NCI-H2029 treated with DMSO at 0.1 percent for 48 hours (cell line): ENCODE measurements around the gene ITPR2.
A peak's percentile ranks its signal among the peaks of the same experiment; 100 is the strongest.
"Not testable (repeated sequence)": the region's sequence is repeated elsewhere in the genome, so short reads cannot be mapped to it uniquely, and the experiment has no call there.

ENCODE experiments used
- DNase-seq: peaks from one replicate; lab custom pipeline; 2025; lab: John Stamatoyannopoulos, UW

ITPR2 gene

DNA sequence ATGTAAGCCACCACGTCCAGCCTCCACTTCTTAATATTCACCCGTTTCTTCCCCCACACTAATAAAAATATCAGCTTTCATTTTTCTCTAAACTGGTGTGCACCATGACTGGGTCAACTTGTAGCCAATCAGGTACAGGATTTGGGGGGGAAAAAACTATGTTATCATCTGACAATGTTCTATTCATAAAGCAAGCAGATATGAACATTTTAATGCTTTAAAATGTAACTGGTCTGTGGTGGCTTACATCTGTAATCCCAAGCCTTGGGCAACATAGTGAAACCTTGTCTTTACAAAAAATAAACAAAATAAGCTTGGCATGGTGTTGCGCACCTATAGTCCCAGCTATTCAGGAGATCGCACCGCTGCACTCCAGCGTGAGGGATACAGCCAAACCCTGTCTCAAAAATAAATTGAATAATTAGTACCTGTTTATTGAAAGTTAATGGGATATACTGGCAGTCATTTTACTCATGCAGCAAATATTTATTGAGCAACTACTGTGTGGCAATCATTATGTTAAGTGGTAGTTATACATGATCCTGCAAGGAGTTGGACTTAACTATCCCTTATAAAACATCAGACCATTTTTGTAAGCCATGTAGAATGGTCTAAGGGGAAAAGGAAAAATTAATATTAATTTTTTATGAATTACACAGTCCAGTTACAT lies 15.3 kb upstream of the ITPR2 start:
- DNase-seq = no peak

DNA sequence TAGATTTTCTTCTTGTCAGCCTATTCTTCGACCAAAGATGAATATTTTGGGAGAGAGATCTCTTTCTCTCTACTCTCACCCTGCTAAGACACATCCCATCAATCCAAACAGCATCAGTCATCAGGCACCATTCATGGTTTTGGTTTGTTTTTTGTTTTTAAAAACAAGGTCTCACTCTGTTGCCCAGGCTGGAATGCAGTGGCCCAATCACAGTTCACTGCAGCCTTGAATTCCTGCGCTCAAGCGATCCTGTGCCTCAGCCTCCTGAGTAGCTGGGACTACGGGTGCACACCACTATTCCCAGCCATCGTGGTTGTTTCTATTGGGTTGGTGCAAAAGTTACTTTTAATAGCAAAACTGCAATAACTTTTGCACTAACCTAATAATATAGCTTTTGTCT lies 14.4 kb upstream of the ITPR2 start:
- no peak for DNase-seq

DNA sequence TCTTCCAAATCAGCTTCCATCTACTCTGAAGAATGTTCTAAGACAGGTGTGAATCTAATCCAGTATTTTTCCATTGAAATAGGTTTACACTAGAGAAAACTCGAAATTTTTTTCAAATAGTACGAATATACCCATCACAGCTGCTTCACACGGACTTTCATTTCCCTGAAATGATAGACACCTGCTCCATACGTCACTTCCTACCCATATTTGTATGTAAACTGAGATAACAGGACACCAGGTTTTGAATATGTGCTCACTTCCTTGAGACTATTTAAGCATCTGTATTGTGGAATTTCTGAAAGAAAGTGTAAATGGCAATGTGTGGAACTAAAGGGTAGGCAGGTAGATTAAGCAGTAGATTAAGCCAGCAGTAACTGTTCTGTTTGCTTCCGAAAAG lies 13.4 kb upstream of the ITPR2 start:
- DNase-seq = no peak

DNA sequence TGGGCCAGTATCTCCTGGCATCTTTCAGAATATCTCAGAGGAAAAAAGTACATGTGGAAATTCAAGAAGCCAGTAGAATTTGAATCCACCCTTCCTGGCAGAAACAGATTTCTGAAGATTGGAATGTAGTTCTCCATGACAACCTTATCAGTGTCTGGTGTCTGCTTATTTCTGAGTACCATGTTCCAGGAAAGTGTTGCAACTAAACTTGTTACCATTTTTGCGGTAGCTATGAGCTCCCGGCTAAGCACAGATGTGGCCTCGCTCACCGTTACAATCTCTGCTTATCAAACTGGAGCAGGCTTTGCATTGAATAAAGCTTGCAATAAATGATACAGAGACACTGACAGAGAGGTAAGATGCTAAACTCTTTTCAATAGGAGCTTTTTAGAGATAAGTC lies 13.0 kb upstream of the ITPR2 start:
- DNase-seq = no peak

DNA sequence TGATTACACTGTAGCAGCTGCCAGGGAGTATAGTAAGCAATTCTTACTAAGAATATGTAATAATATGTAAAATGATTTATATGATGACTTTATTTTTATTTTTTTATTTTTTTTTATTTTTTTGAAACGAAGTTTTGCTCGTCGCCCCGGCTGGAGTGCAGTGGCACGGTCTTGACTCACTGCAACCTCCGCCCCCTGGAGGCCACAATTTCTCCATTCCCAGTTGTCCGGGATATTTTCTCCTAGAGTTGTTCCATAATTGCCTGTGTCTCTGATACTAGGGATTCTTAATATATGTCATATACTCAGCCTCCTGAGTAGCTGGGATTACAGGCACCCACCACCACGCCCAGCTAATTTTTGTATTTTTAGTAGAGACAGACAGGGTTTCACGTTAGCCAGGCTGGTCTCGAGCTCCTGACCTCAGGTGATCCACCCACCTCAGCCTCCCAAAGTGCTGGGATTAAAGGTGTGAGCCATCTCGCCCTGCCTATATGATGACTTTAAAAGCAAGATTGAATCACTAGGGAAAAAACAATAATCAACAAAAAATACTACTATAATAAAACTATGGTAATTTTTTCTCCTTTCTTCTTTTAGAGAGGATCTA lies 12.2 kb upstream of the ITPR2 start:
- no peak for DNase-seq

DNA sequence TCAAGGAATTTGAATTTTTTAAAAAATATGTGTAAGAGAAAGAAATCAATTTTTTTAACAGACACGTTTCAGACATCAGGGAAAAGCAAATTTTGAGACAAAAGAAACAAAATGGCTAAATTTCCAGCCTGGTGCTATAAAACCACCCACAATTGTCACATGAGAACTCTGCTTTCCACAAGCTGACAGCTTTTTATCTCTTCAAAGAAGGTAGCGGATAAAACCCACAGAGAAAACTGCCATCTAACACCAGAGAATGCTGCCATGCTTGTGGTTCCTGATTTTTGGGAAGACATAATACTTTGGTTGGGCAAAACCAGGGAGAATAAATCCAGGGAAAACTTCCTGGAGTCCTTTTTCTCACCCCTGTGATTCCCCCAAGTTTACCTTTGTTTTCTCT lies 10.3 kb upstream of the ITPR2 start:
- no peak for DNase-seq

DNA sequence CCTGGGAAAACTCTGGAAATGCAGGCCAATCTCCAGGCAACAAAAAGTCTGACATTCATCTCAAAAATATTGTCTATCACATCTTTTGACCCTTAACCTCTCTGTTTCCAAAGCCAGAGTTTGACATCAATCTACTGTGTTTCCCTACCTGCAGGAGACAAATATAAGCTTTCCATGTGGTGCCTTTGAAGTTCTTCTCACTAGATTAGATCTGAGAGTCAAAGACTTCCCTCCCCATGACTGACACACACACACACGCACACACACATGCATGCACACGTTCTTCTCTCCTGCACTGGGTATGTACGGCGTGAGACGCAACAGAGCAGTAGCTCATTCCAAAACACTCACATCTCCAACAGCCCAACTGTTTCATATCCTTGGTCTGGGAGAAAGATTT lies 8.1 kb upstream of the ITPR2 start:
- no peak for DNase-seq

DNA sequence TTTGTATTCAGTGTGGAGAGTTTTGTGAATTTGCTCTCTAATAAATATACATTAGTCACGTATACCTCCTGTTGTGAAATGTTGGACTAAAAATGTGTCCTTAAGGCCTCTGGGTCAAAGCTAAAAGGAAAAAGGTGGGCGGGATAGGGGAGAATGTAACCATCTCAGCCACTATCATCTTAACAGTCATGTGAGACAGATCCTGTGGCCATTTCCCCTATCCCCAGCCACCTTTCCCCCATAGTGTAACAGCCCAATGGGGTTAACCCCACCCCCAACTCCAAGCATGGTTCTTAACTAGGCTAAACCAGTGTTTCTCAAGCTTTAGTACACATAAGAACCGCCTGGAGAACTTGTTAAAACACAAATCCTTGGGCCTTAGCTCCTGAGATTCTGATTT lies 6.5 kb upstream of the ITPR2 start:
- DNase-seq = no peak

DNA sequence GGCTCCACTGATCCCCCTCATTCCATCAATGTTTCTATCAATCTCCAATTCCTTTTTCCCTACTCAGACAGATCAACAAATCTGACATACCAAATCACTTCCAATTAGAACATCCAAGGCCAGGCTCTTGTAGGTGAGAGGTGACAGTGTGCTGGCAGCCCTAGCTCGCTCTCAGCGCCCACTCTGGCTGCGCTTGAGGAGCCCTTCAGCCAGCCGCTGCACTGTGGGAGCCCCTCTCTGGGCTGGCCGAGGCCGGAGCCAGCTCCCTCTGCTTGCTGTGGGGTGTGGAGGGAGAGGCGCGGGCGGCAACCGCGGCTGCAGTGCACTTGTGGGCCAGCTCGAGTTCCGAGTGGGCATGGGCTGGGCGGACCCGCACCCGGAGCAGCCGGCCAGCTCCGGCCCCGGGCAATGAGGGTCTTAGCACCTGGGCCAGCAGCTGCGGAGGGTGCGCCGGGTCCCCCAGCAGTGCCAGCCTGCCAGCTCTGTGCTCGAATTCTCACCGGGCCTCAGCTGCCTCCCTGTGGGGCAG lies 6.0 kb upstream of the ITPR2 start:
- no peak for DNase-seq

DNA sequence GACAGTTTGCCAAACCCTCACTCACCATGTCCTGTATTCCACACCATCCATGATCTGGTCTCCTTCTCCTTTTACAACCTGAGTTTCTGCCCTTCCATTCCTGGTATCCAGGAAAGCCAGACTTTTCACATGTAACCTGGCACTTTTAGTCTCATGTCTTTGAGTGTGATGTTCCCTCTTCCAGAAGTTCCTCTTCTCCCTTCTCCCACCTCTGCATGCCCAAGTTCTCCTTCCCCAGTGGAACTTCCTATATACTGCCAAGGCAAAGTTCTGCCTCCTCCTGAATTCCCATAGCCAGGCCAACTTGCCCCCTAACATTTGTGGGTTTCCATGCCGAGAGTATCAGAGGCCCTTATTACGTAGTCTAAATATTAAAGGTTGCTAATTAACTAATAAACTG lies 3.2 kb upstream of the ITPR2 start:
- no peak for DNase-seq

DNA sequence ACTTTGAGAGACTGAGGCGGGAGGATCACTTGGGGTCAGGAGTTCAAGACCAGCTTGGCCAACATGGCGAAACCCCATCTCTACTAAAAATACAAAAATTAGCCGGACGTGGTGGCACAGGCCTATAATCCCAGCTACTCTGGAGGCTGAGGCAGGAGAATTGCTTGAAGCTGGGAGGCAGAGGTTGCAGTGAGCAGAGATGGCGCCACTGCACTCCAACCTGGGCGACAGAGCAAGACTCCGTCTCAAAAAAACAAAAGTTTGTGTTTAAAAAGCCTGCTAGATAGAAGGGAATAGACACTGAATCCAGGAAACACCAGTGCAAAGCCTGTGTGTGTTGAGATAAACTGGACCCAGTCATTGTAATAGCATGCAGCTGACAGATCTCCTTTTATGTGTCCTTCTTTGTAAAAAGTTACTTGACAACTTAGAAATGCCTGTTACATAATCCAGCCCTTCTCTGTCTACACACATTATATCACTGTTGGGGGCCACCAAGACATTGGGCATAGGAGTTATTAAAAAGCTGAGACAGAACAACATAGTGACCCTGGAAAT lies 1.6 kb upstream of the ITPR2 start:
- not testable (repeated sequence) for DNase-seq

DNA sequence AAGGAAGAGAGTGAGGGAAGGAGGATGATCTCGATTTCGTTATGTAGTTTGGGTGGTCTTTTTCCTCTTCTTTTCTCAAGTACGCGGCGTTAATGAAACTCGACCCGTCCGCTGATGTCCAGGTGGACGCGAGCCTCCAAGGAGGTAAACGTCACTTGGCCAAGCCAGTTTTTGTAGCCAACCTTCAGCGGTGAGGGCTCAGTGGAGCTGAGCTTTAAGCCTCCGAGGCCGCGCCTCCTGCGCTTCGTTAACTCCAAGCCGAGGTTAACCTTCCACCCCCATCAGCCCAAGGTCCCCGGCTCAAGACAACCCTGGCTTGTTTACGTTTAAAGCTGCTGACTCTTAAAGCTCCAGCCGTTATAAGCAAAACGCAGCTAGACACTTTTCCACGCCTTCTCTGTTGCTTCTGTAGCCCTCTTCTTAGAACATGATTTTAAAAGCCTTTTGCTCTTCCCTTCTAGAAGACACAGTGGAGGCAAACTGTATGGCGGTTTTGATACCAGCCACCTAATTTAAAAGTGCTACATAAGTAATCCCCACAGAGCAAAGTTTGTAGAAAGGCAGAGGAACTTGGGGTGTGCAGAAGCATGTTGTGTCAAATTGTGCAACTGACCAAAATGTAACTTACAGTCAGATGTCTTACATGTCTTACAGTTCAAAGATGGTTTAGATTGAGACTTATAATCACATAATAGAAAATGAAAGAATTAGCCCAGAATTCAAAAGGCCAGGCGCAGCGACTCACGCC lies 923 bp upstream of the ITPR2 start:
- no peak for DNase-seq

DNA sequence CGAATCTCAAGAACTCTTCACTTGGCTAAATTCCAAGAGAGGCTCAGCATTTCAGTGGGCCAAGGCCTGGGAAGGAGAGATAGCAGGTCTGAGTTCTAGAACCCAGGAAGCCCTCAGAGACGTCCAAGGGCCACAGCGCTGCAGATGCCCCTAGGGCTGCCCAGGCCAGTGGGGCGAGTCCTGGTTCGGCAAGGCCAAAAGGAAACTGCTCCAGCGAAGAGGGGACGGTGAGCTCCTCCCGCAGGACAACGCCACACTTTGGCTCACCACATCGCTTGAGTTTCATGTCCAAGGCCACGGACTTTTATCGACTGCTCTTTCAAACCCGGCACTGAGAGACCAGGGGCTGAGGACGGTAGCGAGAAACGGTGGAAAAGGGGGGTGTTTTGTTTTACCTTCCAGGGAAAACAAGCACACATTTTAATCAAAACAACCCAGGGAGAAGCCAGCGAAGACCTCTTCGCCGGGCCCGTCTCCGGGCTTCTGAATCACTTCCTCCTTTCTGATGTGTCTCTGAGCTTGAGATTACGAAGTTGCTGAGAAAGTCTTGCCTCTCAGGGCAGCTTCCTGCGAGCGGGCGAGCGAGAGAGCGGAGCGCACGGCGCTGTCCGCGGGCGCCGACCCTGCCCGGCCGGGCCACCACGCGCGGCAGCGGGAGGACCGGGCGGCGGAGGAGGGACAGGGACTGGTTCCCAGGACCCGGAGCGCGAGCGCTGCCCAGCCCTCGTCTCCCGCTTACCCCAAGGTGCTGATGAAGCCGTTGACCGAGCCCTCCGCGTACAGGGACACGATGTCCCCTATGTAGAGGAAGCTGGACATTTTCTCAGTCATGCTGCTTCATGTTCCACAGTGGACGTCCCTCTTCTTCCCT lies 808 bp downstream of the ITPR2 start:
- peak; percentile 57 for DNase-seq

DNA sequence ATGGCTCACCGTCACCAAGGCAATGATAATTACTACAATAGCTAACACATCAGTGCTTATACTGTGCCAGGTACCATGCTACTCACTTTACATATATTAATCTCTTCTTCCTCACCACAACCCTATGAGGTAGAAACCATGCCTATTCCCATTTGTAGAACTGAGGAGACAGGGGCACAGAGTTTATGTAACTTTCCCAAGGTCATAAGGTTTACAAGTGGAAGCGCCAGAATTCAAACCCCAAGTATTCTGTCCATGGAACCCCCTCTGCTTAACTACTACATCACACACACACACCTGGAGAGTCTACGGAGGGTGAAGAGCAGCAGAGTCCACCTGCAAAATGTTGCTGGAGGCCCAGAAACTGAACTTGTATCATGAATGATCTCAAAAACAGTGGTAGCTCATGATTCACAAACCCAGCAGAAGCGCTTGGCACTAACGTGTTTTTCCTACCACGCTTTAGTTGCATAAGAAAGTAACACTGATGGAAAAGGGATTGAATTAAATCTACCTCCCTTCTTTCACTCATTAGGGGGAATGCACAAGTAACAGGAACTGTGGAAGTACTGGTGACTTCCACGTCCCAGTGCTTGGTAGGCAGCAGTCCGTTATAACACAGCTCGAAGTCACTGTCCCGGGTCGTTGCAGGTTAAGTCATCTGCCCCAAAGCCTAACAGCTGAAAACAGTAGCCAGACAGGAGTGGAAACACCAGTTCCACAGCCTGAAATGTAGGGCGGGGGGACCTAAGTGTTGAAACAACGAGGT lies 2.0 kb downstream of the ITPR2 start:
- DNase-seq = no peak

DNA sequence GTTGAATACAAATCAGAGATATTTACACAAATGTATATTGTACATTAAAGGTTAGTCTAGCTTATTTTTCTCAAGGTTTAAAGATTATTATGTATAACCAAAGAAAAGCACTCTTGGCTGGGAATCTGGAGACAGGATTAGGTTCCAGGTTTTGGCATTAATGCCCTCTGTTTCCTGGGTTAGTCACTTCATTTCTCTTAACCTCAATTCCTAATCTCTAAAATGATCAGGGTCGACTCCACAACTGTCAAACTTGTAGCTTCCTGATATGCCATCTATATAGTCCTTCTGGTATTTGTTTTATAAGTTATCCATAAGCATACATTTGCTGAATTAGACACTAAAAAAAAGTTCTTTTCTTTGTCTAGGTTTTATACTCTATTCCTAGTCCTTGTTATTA lies 2.6 kb downstream of the ITPR2 start:
- no peak for DNase-seq

DNA sequence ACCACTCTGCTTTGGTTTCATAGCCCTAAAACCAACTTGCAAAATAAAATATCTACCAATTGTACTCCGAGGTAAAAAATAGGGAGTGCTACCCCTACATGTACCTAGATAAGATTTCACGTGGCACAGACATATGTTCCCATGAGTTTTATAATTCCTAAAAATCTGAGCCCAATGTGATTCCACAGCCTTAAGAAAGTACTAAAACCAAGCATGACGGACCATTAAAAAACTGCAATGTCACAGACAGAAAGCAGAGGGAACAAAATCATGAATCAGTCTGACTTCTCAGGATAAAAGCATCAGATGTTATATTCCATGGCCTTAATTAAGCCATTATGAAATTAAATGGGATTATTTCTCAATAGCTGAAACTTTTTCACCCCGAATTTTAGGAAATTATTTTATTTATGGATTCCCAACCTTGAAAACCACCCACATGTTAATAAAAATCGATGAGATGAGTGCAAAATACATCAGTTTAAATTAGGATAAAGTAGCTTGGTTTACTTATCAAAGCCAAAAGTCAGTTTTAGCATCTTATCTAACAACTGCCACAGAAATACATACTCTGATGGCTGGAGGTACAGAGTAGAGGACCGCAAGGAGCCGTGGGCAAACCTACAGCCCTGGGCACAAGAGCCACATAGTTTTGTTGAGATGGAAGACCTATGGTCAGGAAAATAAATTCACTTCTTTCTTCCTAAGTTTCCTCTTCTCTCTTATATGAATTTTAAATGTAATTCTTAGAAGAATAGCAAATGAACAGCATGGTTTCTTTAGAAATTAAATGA lies 4.5 kb downstream of the ITPR2 start:
- DNase-seq = no peak

DNA sequence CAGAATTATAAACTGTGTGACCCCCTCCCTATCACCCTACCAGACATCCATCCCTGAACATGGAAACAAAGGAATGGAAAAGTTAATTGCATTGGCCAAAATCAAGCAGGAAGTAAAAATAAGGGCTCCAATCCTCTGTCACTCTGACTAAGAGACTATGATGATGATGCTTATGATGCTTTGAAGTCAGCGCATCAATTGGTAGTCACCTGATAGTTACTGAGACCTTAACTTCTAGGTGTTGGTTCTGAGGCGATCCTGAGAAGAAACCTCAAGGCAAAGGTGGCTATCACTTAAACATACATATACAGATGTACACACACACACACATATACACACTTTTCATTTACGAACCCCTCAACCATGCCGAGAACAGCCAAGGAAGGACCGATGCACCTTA lies 6.6 kb downstream of the ITPR2 start:
- no peak for DNase-seq

DNA sequence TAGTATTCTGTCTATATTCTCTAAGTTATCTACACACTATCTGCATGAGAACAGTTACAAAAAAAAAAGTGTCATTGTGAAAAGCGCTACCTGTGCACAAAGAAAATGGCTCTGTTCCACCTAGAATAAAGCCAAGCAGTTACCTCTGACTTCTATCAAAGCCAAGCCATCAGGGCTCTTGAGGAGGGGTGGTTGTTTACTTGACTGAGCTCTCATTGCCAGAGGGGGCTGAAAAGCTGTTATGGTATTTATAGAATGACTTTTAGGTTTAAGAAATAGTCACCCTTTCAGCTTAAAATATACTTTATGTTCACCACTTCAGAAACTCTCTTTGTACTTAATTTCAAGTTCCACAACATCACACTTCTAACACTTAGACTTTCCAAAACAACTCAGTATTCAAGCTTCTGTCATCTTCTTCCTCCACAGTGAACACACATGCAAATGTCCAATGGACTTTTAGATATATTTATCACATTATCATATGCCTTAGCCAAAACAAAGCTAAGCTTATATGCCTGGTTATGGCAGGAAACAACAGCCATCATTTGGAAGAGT lies 7.5 kb downstream of the ITPR2 start:
- DNase-seq = no peak

DNA sequence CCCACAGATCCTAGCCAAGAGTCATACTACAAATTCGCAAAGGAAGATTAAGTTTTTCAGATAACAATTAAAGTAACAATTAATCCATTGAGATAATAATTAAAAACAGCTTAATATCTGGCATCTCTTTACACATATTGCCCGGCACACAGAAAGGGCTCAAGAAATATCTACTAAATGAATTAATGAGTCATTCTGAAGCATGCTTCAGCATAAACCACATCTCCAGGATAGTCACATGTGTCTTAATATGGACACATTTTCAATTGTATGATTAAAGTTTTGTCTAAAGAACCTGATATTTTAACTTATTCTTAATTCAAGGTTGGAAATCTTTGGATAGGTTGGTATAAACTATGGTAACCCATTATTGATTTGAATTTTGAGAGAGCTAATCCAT lies 9.6 kb downstream of the ITPR2 start:
- DNase-seq = no peak

DNA sequence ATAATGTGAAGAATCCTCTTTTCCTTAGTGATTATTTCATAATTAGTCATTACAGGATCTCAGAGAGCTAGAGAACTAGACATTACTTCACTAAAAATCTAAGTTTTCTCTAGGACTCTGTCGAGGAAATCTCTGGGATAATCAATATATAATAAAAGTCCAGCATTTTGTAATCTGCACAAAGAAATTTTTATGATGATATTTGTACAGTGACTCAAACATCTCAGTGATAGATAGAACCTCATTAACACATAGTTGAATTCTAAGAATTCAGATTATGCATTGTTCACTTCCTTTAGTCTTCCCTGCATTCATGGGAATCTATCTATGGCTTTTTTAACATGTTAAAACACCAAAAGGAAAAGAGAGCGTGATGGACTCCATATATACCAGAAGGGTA lies 11.0 kb downstream of the ITPR2 start:
- no peak for DNase-seq
